Thymus (tissue), 11 donors: ENCODE results near the gene LRRFIP1. TPM values are rescaled to one million over a fixed set of nuclear protein-coding genes. Genes with fewer than 3 reads are reported as not detected.
"Not testable (repeated sequence)": the region's sequence is repeated elsewhere in the genome, so short reads cannot be mapped to it uniquely, and the experiment has no call there.

ENCODE experiments used
- DNase-seq, 9 donors: peaks; one replicate each; pipeline ENCODE4 v3.0.0-alpha.2; 2013; ENCODE audit warnings: low spot score in 9 of 9, low read depth in 6 of 9, missing footprints in 1 of 9
- H3K27ac ChIP-seq, 2 donors: one replicate each; pipeline ENCODE4 v1.5.1; 2013; ENCODE audit warnings: control low read depth in 1 of 2, low read depth in 1 of 2, low read length in 1 of 2, mild to moderate bottlenecking in 1 of 2, moderate library complexity in 1 of 2
- H3K27me3 ChIP-seq, 2 donors: one replicate each; pipeline ENCODE4 v1.5.1; 2013; ENCODE audit warnings: low read length in 1 of 2; ENCODE audit not compliant: control insufficient read depth in 2 of 2, insufficient read depth in 1 of 2
- H3K36me3 ChIP-seq, 2 donors: one replicate each; pipeline ENCODE4 v1.5.1; 2013; ENCODE audit warnings: low read length in 1 of 2, mild to moderate bottlenecking in 1 of 2, moderate library complexity in 1 of 2; ENCODE audit not compliant: control insufficient read depth in 2 of 2, insufficient read depth in 2 of 2
- H3K4me1 ChIP-seq, 2 donors: one replicate each; pipeline ENCODE4 v1.5.1; 2013; ENCODE audit warnings: low read length in 2 of 2; ENCODE audit not compliant: control insufficient read depth in 2 of 2, insufficient read depth in 2 of 2
- H3K4me3 ChIP-seq, 2 donors: one replicate each; pipeline ENCODE4 v1.5.1; 2013; ENCODE audit warnings: low read length in 2 of 2, control low read depth in 1 of 2, mild to moderate bottlenecking in 1 of 2
- H3K9me3 ChIP-seq, 2 donors: one replicate each; pipeline ENCODE4 v1.5.1; 2013; ENCODE audit warnings: low read length in 1 of 2, mild to moderate bottlenecking in 1 of 2; ENCODE audit not compliant: control insufficient read depth in 2 of 2, insufficient read depth in 1 of 2
- WGBS: extraction: QIAGEN DNeasy Blood & Tissue Kit; methylation state at CpG from one replicate; pipeline ENCODE4 v1.1.7; 2013; 5-methylcytosine and 5-hydroxymethylcytosine counted together
- polyA plus RNA-seq: library from polyadenylated mRNA; stranded (reverse); fragments of 200-250 nt; gene quantifications from one replicate; pipeline ENCODE4 v1.2.3, GENCODE V29; 2013
- total RNA-seq: library from RNA; stranded (reverse); fragments of 120-200 nt; gene quantifications from one replicate; pipeline ENCODE4 v1.2.4, GENCODE V29; 2013
- donor health status: healthy.

LRRFIP1 gene
- total and polyA plus RNA-seq, 2 donors, result 31.0 to 62.6 TPM

DNA sequence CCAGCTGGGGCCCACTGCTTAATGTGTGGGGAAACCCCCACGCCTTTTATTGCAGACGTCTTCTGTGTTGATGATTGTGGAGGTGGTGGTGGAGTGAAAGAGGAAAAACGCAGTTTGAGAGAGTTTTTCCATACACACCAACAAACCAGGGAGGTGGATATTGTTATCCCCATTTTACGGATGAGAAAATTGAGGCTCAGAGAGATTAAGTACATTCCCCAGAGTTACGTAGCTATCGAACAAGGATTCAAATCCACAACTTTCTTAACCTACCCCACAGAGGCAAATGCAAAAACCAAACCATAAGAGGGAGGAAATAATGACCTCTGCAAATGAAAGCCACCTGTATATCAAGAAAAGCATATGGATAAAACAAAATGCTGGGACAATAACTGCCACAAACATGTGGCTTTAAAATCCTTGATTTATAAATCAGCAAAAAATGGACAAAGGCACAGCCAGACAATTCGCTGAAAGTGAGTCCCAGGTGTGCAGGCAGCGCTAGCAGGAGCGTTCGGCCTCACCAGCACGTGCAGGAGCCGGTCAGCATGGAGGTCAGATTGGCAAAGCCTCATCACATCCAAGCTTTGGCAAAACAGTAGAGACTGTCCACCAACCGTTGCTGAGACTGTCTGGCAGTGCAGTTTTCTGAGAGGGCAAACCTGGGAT, 24.2 kb upstream of the LRRFIP1 start:
- Histone ChIP-seq H3K4me3 (peak overlapping the region in 1 of 2 donors; percentile 22), H3K36me3 (no peaks in the 10 kb centered on the region)
- WGBS, result 64% methylated on average over 13 of the region's 13 CpGs

DNA sequence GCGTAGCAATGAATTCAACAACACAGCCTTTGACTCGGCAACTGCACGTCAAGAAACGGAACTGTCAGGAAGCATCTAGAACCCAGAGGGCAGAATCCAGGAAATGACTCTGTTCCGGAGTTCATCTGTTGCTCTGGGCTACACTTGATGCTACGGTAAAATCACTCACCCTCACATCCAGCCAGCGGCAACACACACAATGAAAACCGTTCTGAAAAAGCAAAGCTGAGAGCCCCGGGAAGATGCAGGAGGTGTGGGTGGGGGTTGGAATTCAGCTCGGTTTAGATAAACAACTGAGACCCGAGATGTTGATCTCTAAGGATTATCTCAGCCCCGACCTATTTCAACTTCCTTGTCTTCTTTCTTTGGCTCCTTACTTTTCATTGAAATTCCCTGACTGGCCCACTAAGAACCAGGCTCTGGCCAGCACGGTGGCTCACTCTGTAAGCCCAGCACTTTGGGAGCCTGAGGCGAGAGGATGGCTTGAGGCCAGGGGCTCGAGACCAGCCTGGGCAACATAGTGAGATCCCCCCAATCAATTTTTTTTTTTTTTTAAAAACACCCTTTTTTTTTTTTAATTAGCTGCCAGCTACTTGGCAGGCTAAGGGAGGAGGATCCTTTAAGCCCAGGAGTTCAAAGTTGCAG, 23.5 kb upstream of the LRRFIP1 start:
- peak; percentile 55 to 88 (median 76) for DNase-seq
- Histone ChIP-seq H3K4me1 (peaks cover 4 to 15% of the 10 kb centered on the region in 2 donors), H3K27ac (peak overlapping the region; percentile 83 to 86), H3K9me3 (no peaks in the 10 kb centered on the region), H3K36me3 (no peaks in the 10 kb centered on the region), H3K27me3 (no peaks in the 10 kb centered on the region), H3K4me3 (peak overlapping the region in 1 of 2 donors; percentile 22)
- 16% methylated on average over 15 of the region's 15 CpGs for WGBS

More for the DNA sequence above, 24.2 kb upstream of the LRRFIP1 start:
- Histone ChIP-seq H3K27ac (peak overlapping the region; percentile 79 to 83), H3K27me3 (no peaks in the 10 kb centered on the region), H3K4me1 (peaks cover 4 to 15% of the 10 kb centered on the region in 2 donors), H3K9me3 (no peaks in the 10 kb centered on the region)
- no peak for DNase-seq

DNA sequence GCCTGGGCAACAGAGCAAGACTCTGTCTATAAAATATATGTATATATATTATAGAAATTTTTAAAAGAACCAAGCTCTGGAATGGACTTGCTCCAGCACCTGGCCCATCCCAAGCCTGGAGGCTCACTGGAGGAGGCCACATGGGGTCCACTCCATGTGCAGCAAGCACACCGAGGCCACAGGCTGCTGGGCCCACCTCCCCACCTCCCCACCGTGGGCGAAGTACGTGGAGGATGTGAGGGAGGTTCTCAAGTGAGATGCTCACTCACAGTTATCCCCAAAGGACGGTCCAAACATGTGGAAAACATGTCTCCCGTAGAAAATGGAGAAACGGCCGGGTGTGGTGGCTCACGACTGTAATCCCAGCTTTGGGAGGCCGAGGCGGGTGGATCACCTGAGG, 23.0 kb upstream of the LRRFIP1 start:
- WGBS, result 96% methylated on average over 11 of the region's 11 CpGs
- no peaks in the 10 kb centered on the region for H3K36me3 ChIP-seq
- H3K4me3 ChIP-seq, result no peak overlapping the region
- H3K27me3 ChIP-seq, result no peaks in the 10 kb centered on the region
- peaks cover 4 to 15% of the 10 kb centered on the region in 2 donors for H3K4me1 ChIP-seq
- no peaks in the 10 kb centered on the region for H3K9me3 ChIP-seq
- no peak for DNase-seq
- H3K27ac ChIP-seq, result no peak overlapping the region

DNA sequence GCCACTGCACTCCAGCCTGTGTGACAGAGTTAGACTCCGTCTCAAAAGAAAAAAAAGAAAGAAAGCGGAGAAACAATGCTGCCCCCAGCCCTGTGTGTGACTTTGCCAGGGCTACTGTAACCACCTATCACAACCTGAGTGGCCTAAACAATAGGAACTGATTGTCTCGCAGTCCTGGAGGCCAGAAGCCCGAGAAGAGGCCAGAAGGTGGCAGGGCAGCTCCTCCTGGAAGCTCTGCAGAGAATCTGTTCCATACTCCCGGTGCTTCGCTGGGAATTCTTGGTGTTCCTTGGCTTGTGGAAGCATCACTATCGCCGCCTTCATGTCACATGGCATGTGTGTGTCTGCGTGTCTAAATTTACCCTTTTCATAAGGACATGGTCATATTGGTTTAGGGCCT, 22.4 kb upstream of the LRRFIP1 start:
- DNase-seq, result no peak
- no peak overlapping the region for H3K27ac ChIP-seq
- WGBS, result 96% methylated on average over 9 of the region's 9 CpGs

DNA sequence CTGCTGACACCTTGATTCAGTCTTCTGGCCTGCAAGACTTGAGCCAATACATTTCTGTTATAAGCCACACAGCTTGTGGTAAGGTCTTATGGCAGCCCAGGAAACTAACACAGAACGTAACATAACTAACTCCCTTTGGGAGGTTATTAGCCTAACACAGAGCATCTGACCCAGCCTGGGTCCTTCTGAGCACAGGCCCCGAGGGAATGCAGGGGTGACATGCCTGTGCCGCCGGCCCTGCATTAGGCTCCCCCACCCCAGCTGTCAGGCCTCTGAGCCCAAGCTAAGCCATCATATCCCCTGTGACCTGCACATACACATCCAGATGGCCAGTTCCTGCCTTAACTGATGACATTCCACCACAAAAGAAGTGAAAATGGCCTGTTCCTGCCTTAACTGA, 20.9 kb upstream of the LRRFIP1 start:
- not testable (repeated sequence) for H3K27me3 ChIP-seq, H3K27ac ChIP-seq, DNase-seq, H3K4me3 ChIP-seq, H3K36me3 ChIP-seq, H3K9me3 ChIP-seq
- peaks cover 4 to 13% of the 10 kb centered on the region in 2 donors for H3K4me1 ChIP-seq
- WGBS, result 97% methylated on average over 4 of the region's 4 CpGs

More for the DNA sequence above, 22.4 kb upstream of the LRRFIP1 start:
- Histone ChIP-seq H3K9me3 (no peaks in the 10 kb centered on the region), H3K36me3 (no peaks in the 10 kb centered on the region), H3K4me1 (peaks cover 4 to 15% of the 10 kb centered on the region in 2 donors), H3K4me3 (no peak overlapping the region), H3K27me3 (no peaks in the 10 kb centered on the region)

DNA sequence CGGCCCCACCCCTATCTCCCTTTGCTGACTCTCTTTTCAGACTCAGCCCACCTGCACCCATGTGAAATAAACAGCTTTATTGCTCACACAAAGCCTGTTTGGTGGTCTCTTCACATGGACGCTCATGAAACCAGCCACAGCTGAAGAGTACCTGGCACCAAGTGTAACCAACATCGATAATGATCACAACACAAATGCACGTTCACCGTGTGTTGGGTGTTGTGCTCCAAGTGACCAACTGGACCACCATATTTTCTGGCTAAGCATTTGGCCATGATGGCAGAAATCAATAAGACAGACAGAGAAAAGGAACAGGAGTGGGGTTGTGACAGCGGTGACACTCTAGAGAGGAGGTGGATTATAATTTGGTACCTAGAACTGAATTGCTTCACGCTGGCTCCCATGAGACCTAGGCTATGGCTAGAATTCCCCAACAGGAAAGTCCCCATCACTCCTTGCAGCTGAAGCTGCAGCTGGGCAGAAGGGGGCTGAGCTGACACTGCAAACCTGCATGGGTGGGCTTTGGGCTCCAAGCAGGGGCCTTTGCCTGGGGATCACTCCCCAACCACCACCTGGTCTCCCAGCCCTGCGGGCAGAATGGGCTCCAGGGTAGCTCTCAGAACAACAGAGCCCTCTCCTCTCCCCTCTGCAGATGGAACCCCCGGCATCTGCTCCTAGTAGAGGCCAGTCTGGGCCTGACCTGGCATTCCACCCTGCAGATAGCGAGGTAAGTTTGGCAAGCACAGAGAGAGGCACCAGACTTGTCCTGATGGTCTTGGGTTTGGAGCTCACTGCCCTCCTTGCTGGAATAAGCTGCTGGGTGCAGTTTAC, 14.6 kb upstream of the LRRFIP1 start:
- Histone ChIP-seq H3K4me1 (peaks cover 9 to 29% of the 10 kb centered on the region in 2 donors), H3K27ac (no peak overlapping the region), H3K36me3 (no peaks in the 10 kb centered on the region), H3K9me3 (peaks cover 0 to 1% of the 10 kb centered on the region in 2 donors), H3K27me3 (no peaks in the 10 kb centered on the region), H3K4me3 (no peak overlapping the region)
- no peak for DNase-seq
- 94% methylated on average over 10 of the region's 10 CpGs for WGBS

DNA sequence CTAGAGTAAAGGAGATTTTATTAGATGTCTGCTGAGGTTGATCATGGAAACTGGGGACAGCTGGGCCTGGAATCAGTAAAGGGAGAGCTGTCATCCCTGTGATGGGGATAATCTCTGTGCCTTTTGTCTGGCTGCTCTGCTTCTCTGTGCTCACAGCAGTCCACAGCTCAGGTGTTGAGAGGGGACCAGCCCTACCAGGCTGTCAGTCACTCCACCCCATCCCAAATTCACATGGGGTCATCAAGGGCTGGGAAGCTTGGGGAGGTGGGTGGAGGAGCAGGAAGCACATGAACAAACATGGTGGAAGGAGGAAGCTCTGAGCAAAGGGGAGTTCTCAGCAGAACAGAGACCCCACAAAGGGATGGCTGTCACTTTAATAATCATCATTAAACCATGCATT, 13.7 kb upstream of the LRRFIP1 start:
- Histone ChIP-seq H3K4me3 (no peak overlapping the region), H3K9me3 (peaks cover 0 to 1% of the 10 kb centered on the region in 2 donors), H3K27me3 (no peaks in the 10 kb centered on the region), H3K4me1 (peaks cover 9 to 29% of the 10 kb centered on the region in 2 donors), H3K27ac (no peak overlapping the region), H3K36me3 (no peaks in the 10 kb centered on the region)
- DNase-seq, result no peak

DNA sequence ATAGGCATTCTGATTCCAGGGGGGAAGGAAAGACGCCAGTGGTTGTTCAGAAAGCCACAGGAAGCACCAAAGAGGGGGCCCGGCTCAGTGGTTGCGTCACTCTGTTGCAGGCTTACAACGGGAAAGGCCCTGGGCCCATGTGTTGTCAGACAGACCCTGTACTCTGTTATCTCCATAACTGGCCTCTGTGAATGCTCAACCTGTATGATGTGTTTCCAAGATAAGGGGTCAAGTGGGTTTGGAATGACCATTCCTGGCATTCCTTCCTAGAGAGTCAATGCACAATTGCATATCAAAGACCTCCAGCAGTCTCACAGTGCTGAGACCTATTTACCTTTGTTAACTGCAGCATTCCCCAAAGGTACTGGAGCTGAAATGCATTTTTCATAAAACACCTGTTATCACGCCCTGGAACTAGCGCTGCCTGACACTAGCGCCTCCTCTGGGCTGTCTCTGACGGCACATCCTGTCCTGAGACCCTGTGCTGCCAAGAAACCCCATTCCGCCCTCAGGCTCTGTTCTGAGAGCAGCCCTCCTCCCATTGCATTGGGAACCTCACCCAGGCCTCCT, 13.2 kb upstream of the LRRFIP1 start:
- Histone ChIP-seq H3K4me3 (no peak overlapping the region), H3K4me1 (peaks cover 9 to 29% of the 10 kb centered on the region in 2 donors), H3K36me3 (no peaks in the 10 kb centered on the region), H3K27me3 (no peaks in the 10 kb centered on the region), H3K27ac (no peak overlapping the region), H3K9me3 (peaks cover 0 to 1% of the 10 kb centered on the region in 2 donors)
- peak in 1 of 9 donors; percentile 20 for DNase-seq
- 53% methylated on average over 9 of the region's 9 CpGs for WGBS
